ENCODE data around the gene CABLES1. TPM values are rescaled to one million over a fixed set of nuclear protein-coding genes. Genes with fewer than 3 reads are reported as not detected.
"Not testable (repeated sequence)": the region's sequence is repeated elsewhere in the genome, so short reads cannot be mapped to it uniquely, and the experiment has no call there.

CABLES1 gene
- total RNA-seq (2014; rRNA removed; shearing (Covaris generic)) = 3.2 and 5.1 TPM in 2 replicates

- DNase-seq (ENCODE audit: low read depth in 1 of 2, low spot score in 2 of 2) = peak; percentile 57 to 69
- H3K9me3 ChIP-seq (replicated peaks) = peaks cover 5% of the 10 kb centered on the region; the same call in 1 of the 2 replicates
- peak within 1 kb of the TSS; percentile 57 for H3K27ac ChIP-seq
- peaks cover 4% of the 10 kb centered on the region; the same call in 1 of the 2 replicates for H3K36me3 ChIP-seq
- H3K4me1 ChIP-seq (replicated peaks) = peaks cover 26% of the 10 kb centered on the region
- no peaks in the 10 kb centered on the region for H3K27me3 ChIP-seq (replicated peaks)
- peak within 1 kb of the TSS; percentile 91 for H3K4me3 ChIP-seq
Measured at GRCh38 chr18:23134780-23135549, at the start of gene CABLES1. CABLES1 (plus strand) TSS chr18:23135485; CDS start chr18:23135763, 278 bp downstream.

GRCh38 chr18:23087352-23087751 is 47.9 kb upstream of the CABLES1 start:
- Histone ChIP-seq H3K9me3 (replicated peaks) (no peaks in the 10 kb centered on the region), H3K27ac (no peak overlapping the region), H3K4me1 (replicated peaks) (peaks cover 13% of the 10 kb centered on the region), H3K36me3 (no peaks in the 10 kb centered on the region), H3K4me3 (no peak overlapping the region), H3K27me3 (replicated peaks) (no peaks in the 10 kb centered on the region)
- DNase-seq (ENCODE audit: low read depth in 1 of 2, low spot score in 2 of 2) = no peak

- H3K4me3 ChIP-seq = no peak overlapping the region
- peaks cover 13% of the 10 kb centered on the region for H3K4me1 ChIP-seq (replicated peaks)
- no peaks in the 10 kb centered on the region for H3K27me3 ChIP-seq (replicated peaks)
- H3K36me3 ChIP-seq = no peaks in the 10 kb centered on the region
- no peak overlapping the region for H3K27ac ChIP-seq
- DNase-seq (ENCODE audit: low read depth in 1 of 2, low spot score in 2 of 2) = no peak
- H3K9me3 ChIP-seq (replicated peaks) = no peaks in the 10 kb centered on the region
Measured at GRCh38 chr18:23088310-23088709, 47.0 kb upstream of the CABLES1 start.

- H3K27ac ChIP-seq; DNase-seq (ENCODE audit: low read depth in 1 of 2, low spot score in 2 of 2); H3K36me3 ChIP-seq: not testable (repeated sequence)
Measured at GRCh38 chr18:23091017-23091993, 44.0 kb upstream of the CABLES1 start.

GRCh38 chr18:23092121-23092520 is 43.2 kb upstream of the CABLES1 start:
- Histone ChIP-seq H3K4me3 (no peak overlapping the region), H3K9me3 (replicated peaks) (no peaks in the 10 kb centered on the region), H3K4me1 (replicated peaks) (peaks cover 13% of the 10 kb centered on the region), H3K36me3 (no peaks in the 10 kb centered on the region), H3K27me3 (replicated peaks) (no peaks in the 10 kb centered on the region), H3K27ac (no peak overlapping the region)
- no peak for DNase-seq (ENCODE audit: low read depth in 1 of 2, low spot score in 2 of 2)

More at GRCh38 chr18:23091017-23091993, 44.0 kb upstream of the CABLES1 start:
- peaks cover 13% of the 10 kb centered on the region for H3K4me1 ChIP-seq (replicated peaks)
- not testable (repeated sequence) for H3K27me3 ChIP-seq (replicated peaks); H3K9me3 ChIP-seq (replicated peaks); H3K4me3 ChIP-seq

- H3K4me1 ChIP-seq (replicated peaks) = peaks cover 13% of the 10 kb centered on the region
- H3K9me3 ChIP-seq (replicated peaks); H3K27me3 ChIP-seq (replicated peaks); H3K4me3 ChIP-seq; H3K27ac ChIP-seq; H3K36me3 ChIP-seq; DNase-seq (ENCODE audit: low read depth in 1 of 2, low spot score in 2 of 2): not testable (repeated sequence)
Measured at GRCh38 chr18:23093130-23093529, 42.2 kb upstream of the CABLES1 start.

GRCh38 chr18:23093772-23094171 is 41.5 kb upstream of the CABLES1 start:
- Histone ChIP-seq H3K4me3 (no peak overlapping the region), H3K36me3 (no peaks in the 10 kb centered on the region), H3K27me3 (replicated peaks) (no peaks in the 10 kb centered on the region), H3K4me1 (replicated peaks) (peaks cover 13% of the 10 kb centered on the region), H3K27ac (no peak overlapping the region), H3K9me3 (replicated peaks) (no peaks in the 10 kb centered on the region)
- no peak for DNase-seq (ENCODE audit: low read depth in 1 of 2, low spot score in 2 of 2)

- no peak for DNase-seq (ENCODE audit: low read depth in 1 of 2, low spot score in 2 of 2)
- no peak overlapping the region for H3K4me3 ChIP-seq
- H3K27ac ChIP-seq = no peak overlapping the region
- no peaks in the 10 kb centered on the region for H3K27me3 ChIP-seq (replicated peaks)
- H3K36me3 ChIP-seq = no peaks in the 10 kb centered on the region
- H3K9me3 ChIP-seq (replicated peaks) = no peaks in the 10 kb centered on the region
- peaks cover 13% of the 10 kb centered on the region for H3K4me1 ChIP-seq (replicated peaks)
Measured at GRCh38 chr18:23094411-23095190, 40.7 kb upstream of the CABLES1 start.

- Histone ChIP-seq H3K27me3 (replicated peaks) (no peaks in the 10 kb centered on the region), H3K9me3 (replicated peaks) (no peaks in the 10 kb centered on the region), H3K27ac (no peak overlapping the region), H3K36me3 (no peaks in the 10 kb centered on the region), H3K4me3 (no peak overlapping the region), H3K4me1 (replicated peaks) (peaks cover 8% of the 10 kb centered on the region)
- no peak for DNase-seq (ENCODE audit: low read depth in 1 of 2, low spot score in 2 of 2)
Measured at GRCh38 chr18:23095463-23095862, 39.8 kb upstream of the CABLES1 start.

GRCh38 chr18:23097016-23097415 is 38.3 kb upstream of the CABLES1 start:
- not testable (repeated sequence) for H3K4me3 ChIP-seq; H3K27ac ChIP-seq; DNase-seq (ENCODE audit: low read depth in 1 of 2, low spot score in 2 of 2); H3K4me1 ChIP-seq (replicated peaks); H3K36me3 ChIP-seq; H3K9me3 ChIP-seq (replicated peaks); H3K27me3 ChIP-seq (replicated peaks)

- Histone ChIP-seq H3K27ac (no peak overlapping the region), H3K36me3 (no peaks in the 10 kb centered on the region)
- DNase-seq (ENCODE audit: low read depth in 1 of 2, low spot score in 2 of 2) = no peak
Measured at GRCh38 chr18:23099621-23100020, 35.7 kb upstream of the CABLES1 start.

GRCh38 chr18:23101861-23102432 is 33.3 kb upstream of the CABLES1 start:
- Histone ChIP-seq H3K4me1 (replicated peaks) (peaks cover 18% of the 10 kb centered on the region), H3K27ac (no peak overlapping the region), H3K27me3 (replicated peaks) (no peaks in the 10 kb centered on the region), H3K9me3 (replicated peaks) (no peaks in the 10 kb centered on the region), H3K36me3 (no peaks in the 10 kb centered on the region), H3K4me3 (no peak overlapping the region)
- no peak for DNase-seq (ENCODE audit: low read depth in 1 of 2, low spot score in 2 of 2)

More at GRCh38 chr18:23099621-23100020, 35.7 kb upstream of the CABLES1 start:
- no peaks in the 10 kb centered on the region for H3K9me3 ChIP-seq (replicated peaks)
- H3K27me3 ChIP-seq (replicated peaks) = no peaks in the 10 kb centered on the region
- no peak overlapping the region for H3K4me3 ChIP-seq
- H3K4me1 ChIP-seq (replicated peaks) = peaks cover 3% of the 10 kb centered on the region; the same call in 1 of the 2 replicates

Data from SJSA1 (cell line).